B cell (primary cell): ENCODE results near the gene PIF1. TPM values are rescaled to one million over a fixed set of nuclear protein-coding genes. Genes with fewer than 3 reads are reported as not detected.

Experiments used
- ATAC-seq: fragments of 200-7000 bp; cut with Tn5 transposase; one replicate; pipeline ENCODE4 v1.10.0; 2021; ENCODE audit warnings: low read depth, mild to moderate bottlenecking, moderate number of reproducible peaks, moderate library complexity
- CTCF ChIA-PET: fragments of 350-600 bp; sonication (Branson Sonifier 250); formaldehyde crosslinking; loops from one replicate; lab custom pipeline; 2021; ENCODE audit warnings: antibody characterized with exemption, inconsistent platforms; lab: Charles Lee
- POLR2A ChIA-PET: fragments of 350-600 bp; sonication (Branson Sonifier 250); formaldehyde crosslinking; loops from one replicate; lab custom pipeline; 2021; ENCODE audit warnings: antibody characterized with exemption; lab: Charles Lee
- DNase-seq: peaks from one replicate; pipeline ENCODE4 v3.0.0; 2013
- H2AFZ ChIP-seq: 2 replicates; pipeline ENCODE4 v1.6.1; 2012; ENCODE audit warnings: mild to moderate bottlenecking, low read depth, low read length; ENCODE audit not compliant: insufficient read depth, poor library complexity, severe bottlenecking
- H3K27ac ChIP-seq, 2 donors: 1 replicate in 1 of 2; 2 replicates in 1 of 2; pipeline ENCODE4 v1.5.1; 2012 to 2013; ENCODE audit warnings: low read length in 2 of 2, mild to moderate bottlenecking in 2 of 2, moderate library complexity in 1 of 2
- H3K27me3 ChIP-seq, 4 experiments: fragments of 200-600 bp in 1 of 4; sonication (generic) in 1 of 4; replicated peaks in 1 of 4; 1 replicate in 2 of 4; 2 replicates in 2 of 4; pipeline versions ENCODE4 v1.6.1 to v1.7.0; 2013 to 2016; ENCODE audit warnings: low read length in 3 of 4, mild to moderate bottlenecking in 2 of 4, mixed read lengths in 1 of 4, moderate library complexity in 1 of 4; ENCODE audit not compliant: insufficient read depth in 4 of 4, control insufficient read depth in 3 of 4; ENCODE audit errors: control extremely low read depth in 1 of 4
- H3K36me3 ChIP-seq, 2 experiments: replicated peaks in 1 of 2; 1 replicate in 1 of 2; 2 replicates in 1 of 2; pipeline versions ENCODE4 v1.6.1 to v1.7.1; 2013; ENCODE audit warnings: low read length in 1 of 2; ENCODE audit not compliant: insufficient read depth in 2 of 2, control insufficient read depth in 1 of 2; ENCODE audit errors: control extremely low read depth in 1 of 2, extremely low read depth in 1 of 2
- H3K4me1 ChIP-seq, 2 donors: fragments of 200-600 bp in 1 of 2; sonication (generic) in 1 of 2; 1 replicate in 1 of 2; 2 replicates in 1 of 2; pipeline versions ENCODE4 v1.5.1 to v1.6.1; 2013 to 2017; ENCODE audit warnings: low read length in 2 of 2; ENCODE audit not compliant: control insufficient read depth in 2 of 2, insufficient read depth in 2 of 2
- H3K4me2 ChIP-seq: replicated peaks from 2 replicates; pipeline ENCODE3; 2012; ENCODE audit warnings: mild to moderate bottlenecking, low read depth, low read length; ENCODE audit not compliant: poor library complexity, severe bottlenecking
- H3K4me3 ChIP-seq, 5 experiments: fragments of 200-600 bp in 1 of 5; sonication (generic) in 1 of 5; 1 replicate in 3 of 5; 2 replicates in 2 of 5; pipeline versions ENCODE4 v1.5.1 to v1.7.0; 2011 to 2016; ENCODE audit warnings: low read length in 4 of 5, mild to moderate bottlenecking in 4 of 5, low read depth in 2 of 5, control low read depth in 1 of 5, moderate library complexity in 1 of 5; ENCODE audit not compliant: insufficient read depth in 1 of 5; ENCODE audit errors: control extremely low read depth in 1 of 5, extremely low read depth in 1 of 5
- H3K79me2 ChIP-seq: fragments of 200-600 bp; sonication (generic); one replicate; pipeline ENCODE4 v1.6.0; 2016; ENCODE audit warnings: low read length; ENCODE audit not compliant: control insufficient read depth, insufficient read depth
- H3K9ac ChIP-seq: fragments of 200-600 bp; sonication (generic); 2 replicates; pipeline ENCODE4 v1.6.1; 2017; ENCODE audit warnings: mild to moderate bottlenecking, low read length, moderate library complexity
- H3K9me3 ChIP-seq, 3 donors: one replicate each; pipeline versions ENCODE4 v1.6.1 to v1.7.1; 2013; ENCODE audit warnings: low read length in 2 of 3; ENCODE audit not compliant: control insufficient read depth in 2 of 3, insufficient read depth in 1 of 3; ENCODE audit errors: control extremely low read depth in 1 of 3
- H4K20me1 ChIP-seq: 2 replicates; pipeline ENCODE4 v1.6.0; 2012; ENCODE audit warnings: mild to moderate bottlenecking, low read length; ENCODE audit not compliant: insufficient read depth, control insufficient read depth, poor library complexity, severe bottlenecking
- H3K27ac Mint-ChIP-seq: one replicate; pipeline ENCODE4 v1.8.0; 2021; ENCODE audit warnings: mixed read lengths
- H3K27me3 Mint-ChIP-seq: one replicate; pipeline ENCODE4 v1.8.0; 2021; ENCODE audit warnings: mixed read lengths
- H3K4me1 Mint-ChIP-seq: one replicate; pipeline ENCODE4 v1.8.0; 2021; ENCODE audit warnings: mixed read lengths
- H3K4me3 Mint-ChIP-seq: one replicate; pipeline ENCODE4 v1.8.0; 2021; ENCODE audit warnings: mixed read lengths
- H3K9me3 Mint-ChIP-seq: one replicate; pipeline ENCODE4 v1.8.0; 2022; ENCODE audit warnings: mixed read lengths; ENCODE audit not compliant: insufficient read depth
- EZH2 ChIP-seq: IDR thresholded peaks from 2 replicates; pipeline ENCODE4 v1.6.1; 2012; ENCODE audit warnings: borderline replicate concordance, low read depth, mild to moderate bottlenecking, moderate library complexity, low read length; ENCODE audit not compliant: insufficient read depth, poor library complexity, severe bottlenecking
- WGBS: methylation state at CpG from one replicate; pipeline ENCODE4 v1.1.5; 2013; ENCODE audit warnings: missing lambda C conversion rate; ENCODE audit not compliant: insufficient coverage; 5-methylcytosine and 5-hydroxymethylcytosine counted together
- intact Hi-C: fragments of 100-400 bp; cut with micrococcal nuclease; formaldehyde crosslinking; loops from one replicate; pipeline ENCODE4 v1.10.0; 2022
- polyA plus RNA-seq: library from polyadenylated mRNA; depleted of rRNA; stranded (reverse); fragments of >200 nt; gene quantifications from 2 replicates; pipeline ENCODE4 v1.2.3, GENCODE V29; 2012
- total RNA-seq, 2 donors: library from RNA; stranded (reverse); fragments of 120-200 nt in 1 of 2; gene quantifications; 1 replicate in 1 of 2; 2 replicates in 1 of 2; pipeline versions ENCODE4 v1.2.3 to v1.2.4, GENCODE V29; 2013 to 2022
- TF ChIP-seq, protein P1 (sequence below): fragments of 200-600 bp; IDR thresholded peaks from one replicate; pipeline ENCODE4 v1.8.0; 2022; ENCODE audit warnings: antibody characterized with exemption, mild to moderate bottlenecking

PIF1 gene
- total and polyA plus RNA-seq, 2 donors (not counting 1 experiment from before 2014, with no cell fraction given): 2.0 to 6.2 TPM

DNA sequence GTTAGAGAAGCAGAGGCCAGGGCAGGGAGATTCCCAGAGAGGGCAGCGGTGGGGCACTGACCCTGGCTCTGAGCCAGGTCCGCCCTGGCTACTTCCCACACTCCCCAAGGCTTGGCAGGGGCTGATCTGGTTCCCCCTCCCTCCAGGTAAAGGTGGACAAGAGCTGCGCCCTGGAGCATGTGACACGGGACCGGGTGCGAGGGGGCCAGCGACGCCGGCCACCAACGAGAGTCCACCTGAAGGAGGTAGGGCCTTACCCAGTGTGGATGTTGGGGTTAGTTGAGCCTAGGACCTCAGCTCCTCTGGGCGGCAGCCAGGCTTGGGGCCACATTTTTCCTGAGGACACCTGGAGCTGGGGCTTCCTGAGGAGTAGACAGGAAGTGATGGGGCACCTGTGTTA is 35.9 kb upstream of the PIF1 start:
- Histone ChIP-seq H2AFZ (no peak overlapping the region), H3K36me3 (peaks cover 3 to 80% of the 10 kb centered on the region in 2 experiments), H3K4me2 (no peak overlapping the region), H3K9me3 (no peaks in the 10 kb centered on the region), H4K20me1 (peaks cover 61% of the 10 kb centered on the region), H3K4me3 (no peak overlapping the region), H3K9ac (no peak overlapping the region), H3K79me2 (peaks cover 37% of the 10 kb centered on the region), H3K4me1 (peaks cover 8 to 26% of the 10 kb centered on the region in 2 donors), H3K27me3 (no peaks in the 10 kb centered on the region), H3K27ac (no peak overlapping the region)
- intact Hi-C loops: no loop called here
- TF ChIP-seq, protein P1, sequence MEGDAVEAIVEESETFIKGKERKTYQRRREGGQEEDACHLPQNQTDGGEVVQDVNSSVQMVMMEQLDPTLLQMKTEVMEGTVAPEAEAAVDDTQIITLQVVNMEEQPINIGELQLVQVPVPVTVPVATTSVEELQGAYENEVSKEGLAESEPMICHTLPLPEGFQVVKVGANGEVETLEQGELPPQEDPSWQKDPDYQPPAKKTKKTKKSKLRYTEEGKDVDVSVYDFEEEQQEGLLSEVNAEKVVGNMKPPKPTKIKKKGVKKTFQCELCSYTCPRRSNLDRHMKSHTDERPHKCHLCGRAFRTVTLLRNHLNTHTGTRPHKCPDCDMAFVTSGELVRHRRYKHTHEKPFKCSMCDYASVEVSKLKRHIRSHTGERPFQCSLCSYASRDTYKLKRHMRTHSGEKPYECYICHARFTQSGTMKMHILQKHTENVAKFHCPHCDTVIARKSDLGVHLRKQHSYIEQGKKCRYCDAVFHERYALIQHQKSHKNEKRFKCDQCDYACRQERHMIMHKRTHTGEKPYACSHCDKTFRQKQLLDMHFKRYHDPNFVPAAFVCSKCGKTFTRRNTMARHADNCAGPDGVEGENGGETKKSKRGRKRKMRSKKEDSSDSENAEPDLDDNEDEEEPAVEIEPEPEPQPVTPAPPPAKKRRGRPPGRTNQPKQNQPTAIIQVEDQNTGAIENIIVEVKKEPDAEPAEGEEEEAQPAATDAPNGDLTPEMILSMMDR: no peak
- TF ChIP-seq EZH2: no peak
- Mint-ChIP-seq H3K27ac (no peak overlapping the region), H3K4me3 (no peak overlapping the region), H3K4me1 (peaks cover 46% of the 10 kb centered on the region), H3K27me3 (no peaks in the 10 kb centered on the region), H3K9me3 (no peaks in the 10 kb centered on the region)
- ChIA-PET POLR2A (no interaction called here), CTCF (interaction anchor here (0.9 to 1.4 kb wide), 3 partner anchors 10 to 52 kb away, joined by 3 to 4 read pairs (median 3); no protein-coding TSS in a partner anchor)
- WGBS: 91% methylated on average over 3 of the region's 11 CpGs
- no peak for ATAC-seq
- no peak for DNase-seq

DNA sequence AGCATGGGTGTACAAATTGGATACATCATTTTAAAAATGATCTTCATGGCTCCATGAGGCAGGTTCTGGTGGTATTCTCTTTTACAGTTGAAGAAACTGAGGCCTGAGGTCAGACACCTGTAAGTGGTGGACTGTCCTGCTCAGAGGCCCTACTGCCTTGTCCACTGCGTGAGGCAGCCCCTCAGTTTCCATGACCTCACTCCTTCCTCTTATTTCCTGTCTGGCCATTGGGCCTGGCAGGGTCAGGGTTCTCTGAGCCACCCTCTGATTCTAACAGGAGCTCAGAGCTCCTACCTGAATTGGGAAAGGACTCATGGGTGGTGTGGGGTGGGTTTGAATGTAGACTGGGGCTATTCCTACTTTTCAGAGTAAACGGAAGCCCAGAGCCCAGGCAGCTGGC is 33.8 kb upstream of the PIF1 start:
- no peak for TF ChIP-seq EZH2
- TF ChIP-seq, protein P1: no peak
- Mint-ChIP-seq H3K4me1 (peaks cover 51% of the 10 kb centered on the region), H3K27me3 (no peaks in the 10 kb centered on the region), H3K27ac (no peak overlapping the region), H3K9me3 (no peaks in the 10 kb centered on the region), H3K4me3 (no peak overlapping the region)
- Histone ChIP-seq H3K79me2 (peaks cover 54% of the 10 kb centered on the region), H3K4me3 (no peak overlapping the region), H2AFZ (no peak overlapping the region), H3K9me3 (no peaks in the 10 kb centered on the region), H3K27me3 (no peaks in the 10 kb centered on the region), H3K9ac (no peak overlapping the region), H4K20me1 (peaks cover 82% of the 10 kb centered on the region), H3K4me1 (peaks cover 11 to 29% of the 10 kb centered on the region in 2 donors), H3K36me3 (peaks cover 3 to 80% of the 10 kb centered on the region in 2 experiments), H3K27ac (no peak overlapping the region), H3K4me2 (no peak overlapping the region)
- CTCF ChIA-PET: interaction anchor here (1.2 kb wide), 1 partner anchor 9 kb away, joined by 3 read pairs; no protein-coding TSS in a partner anchor
- POLR2A ChIA-PET: interaction anchor here (0.6 kb wide), 1 partner anchor 12 kb away, joined by 3 read pairs; no protein-coding TSS in a partner anchor
- WGBS: 100% methylated on average over 2 of the region's 2 CpGs
- DNase-seq (no peak), ATAC-seq (no peak)
- intact Hi-C loops: no loop called here
